NCI-H2196 (cell line): ENCODE data around the gene MYO5C.
"Not testable (repeated sequence)": the region's sequence is repeated elsewhere in the genome, so short reads cannot be mapped to it uniquely, and the experiment has no call there.

ENCODE experiments used
- DNase-seq: peaks from one replicate; lab custom pipeline; 2025; ENCODE audit not compliant: unreplicated experiment; lab: John Stamatoyannopoulos, UW

Gene MYO5C

GRCh38 chr15:52246686-52247431 lies 48.7 kb downstream of the MYO5C start:
- no peak for DNase-seq

- no peak for DNase-seq
These were observed 51.7 kb downstream of the MYO5C start for GRCh38 chr15:52243697-52244555.

- DNase-seq = no peak
These were observed 52.3 kb downstream of the MYO5C start for GRCh38 chr15:52243286-52243685.

- DNase-seq = no peak
These were observed 54.1 kb downstream of the MYO5C start for GRCh38 chr15:52241489-52241888.

- no peak for DNase-seq
These were observed 55.4 kb downstream of the MYO5C start for GRCh38 chr15:52240166-52240565.

GRCh38 chr15:52238989-52239525 lies 56.5 kb downstream of the MYO5C start:
- not testable (repeated sequence) for DNase-seq

GRCh38 chr15:52238149-52238548 lies 57.5 kb downstream of the MYO5C start:
- no peak for DNase-seq

GRCh38 chr15:52236013-52236412 lies 59.6 kb downstream of the MYO5C start:
- no peak for DNase-seq

- DNase-seq = no peak
These were observed 60.7 kb downstream of the MYO5C start for GRCh38 chr15:52234596-52235541.

- no peak for DNase-seq
These were observed 62.2 kb downstream of the MYO5C start for GRCh38 chr15:52233405-52233804.

GRCh38 chr15:52232327-52232726 lies 63.3 kb downstream of the MYO5C start:
- no peak for DNase-seq

- DNase-seq = no peak
These were observed 65.5 kb downstream of the MYO5C start for GRCh38 chr15:52230073-52230472.

GRCh38 chr15:52228921-52229320 lies 66.7 kb downstream of the MYO5C start:
- no peak for DNase-seq

- DNase-seq = peak; percentile 26
These were observed 68.1 kb downstream of the MYO5C start for GRCh38 chr15:52227456-52227855.

- no peak for DNase-seq
These were observed 70.4 kb downstream of the MYO5C start for GRCh38 chr15:52225230-52225629.

- no peak for DNase-seq
These were observed 71.4 kb downstream of the MYO5C start for GRCh38 chr15:52224211-52224610.

- no peak for DNase-seq
These were observed 73.9 kb downstream of the MYO5C start for GRCh38 chr15:52221730-52222129.

GRCh38 chr15:52220937-52221660 lies 74.5 kb downstream of the MYO5C start:
- DNase-seq = no peak

GRCh38 chr15:52220251-52220650 lies 75.4 kb downstream of the MYO5C start:
- DNase-seq = no peak

GRCh38 chr15:52218816-52219215 lies 76.8 kb downstream of the MYO5C start:
- no peak for DNase-seq
